Endothelial cell of umbilical vein (primary cell): Measurements from ENCODE around the gene ALDH1L1. TPM values are rescaled to one million over a fixed set of nuclear protein-coding genes. Genes with fewer than 3 reads are reported as not detected.

Experiments
- BruUV-seq: library from RNA; stranded (reverse); fragments of 400-500 nt; replicated peaks from 2 replicates; lab custom pipeline; 2021; lab: Mats Ljungman, UMichigan
- CTCF ChIA-PET: fragments of 300-600, 350-600 bp; sonication (Branson Sonifier 250); formaldehyde crosslinking; loops from one replicate; lab custom pipeline; 2021; ENCODE audit warnings: antibody characterized with exemption, inconsistent platforms; lab: Charles Lee
- POLR2A ChIA-PET: fragments of 300-600, 350-600 bp; sonication (Branson Sonifier 250); formaldehyde crosslinking; loops from one replicate; lab custom pipeline; 2021; ENCODE audit warnings: antibody characterized with exemption, inconsistent platforms; lab: Charles Lee
- DNase-seq: peaks from one replicate; pipeline ENCODE4 v3.0.0-alpha.2; 2011; ENCODE audit warnings: low read depth, low spot score
- FAIRE-seq: peaks from 2 replicates; lab custom pipeline; 2011; peaks lifted over from hg19 to GRCh38; lab: Jason Lieb, UNC
- H2AFZ ChIP-seq: 2 replicates; pipeline ENCODE4 v1.6.0; 2012; ENCODE audit warnings: low read depth, low read length, control low read depth, inconsistent platforms
- H3K27ac ChIP-seq: 2 replicates; pipeline ENCODE4 v1.5.1; 2011; ENCODE audit warnings: low read depth, mild to moderate bottlenecking, control low read depth, low read length, moderate library complexity; ENCODE audit not compliant: insufficient read depth
- H3K27me3 ChIP-seq, 2 experiments: 2 replicates each; pipeline versions ENCODE4 v1.6.0 to v1.6.1; 2011; ENCODE audit warnings: low read length in 2 of 2, mixed read lengths in 1 of 2; ENCODE audit not compliant: control insufficient read depth in 2 of 2, insufficient read depth in 2 of 2
- H3K36me3 ChIP-seq, 2 experiments: 2 replicates in 1 of 2; 3 replicates in 1 of 2; pipeline ENCODE4 v1.5.1; 2011; ENCODE audit warnings: low read length in 2 of 2, mild to moderate bottlenecking in 1 of 2, moderate library complexity in 1 of 2; ENCODE audit not compliant: control insufficient read depth in 2 of 2, insufficient read depth in 2 of 2; ENCODE audit errors: extremely low read depth in 1 of 2
- H3K4me1 ChIP-seq: 3 replicates; pipeline ENCODE4 v1.5.1; 2011; ENCODE audit warnings: mild to moderate bottlenecking, low read length; ENCODE audit not compliant: control insufficient read depth, insufficient read depth; ENCODE audit errors: extremely low read depth
- H3K4me2 ChIP-seq: 2 replicates; pipeline ENCODE4 v1.6.1; 2011; ENCODE audit warnings: low read length, control low read depth, mixed read lengths; ENCODE audit not compliant: insufficient read depth
- H3K4me3 ChIP-seq, 3 experiments: fragments of 200-600 bp in 1 of 3; sonication (generic), shearing (Covaris generic) in 1 of 3; replicated peaks in 1 of 3; 2 replicates each; pipeline ENCODE4 v1.5.1; 2011 to 2016; ENCODE audit warnings: control low read depth in 3 of 3, low read length in 3 of 3, mild to moderate bottlenecking in 2 of 3, inconsistent platforms in 1 of 3, low read depth in 1 of 3, moderate library complexity in 1 of 3; ENCODE audit not compliant: insufficient read depth in 1 of 3
- H3K79me2 ChIP-seq: 2 replicates; pipeline ENCODE4 v1.6.0; 2012; ENCODE audit warnings: low read length, inconsistent platforms; ENCODE audit not compliant: control insufficient read depth, insufficient read depth
- H3K9ac ChIP-seq: replicated peaks from 2 replicates; pipeline ENCODE3; 2011; ENCODE audit warnings: low read length, control low read depth; ENCODE audit not compliant: insufficient read depth; ENCODE audit errors: extremely low read depth
- H3K9me1 ChIP-seq: replicated peaks from 3 replicates; pipeline ENCODE4 v1.6.0; 2011; ENCODE audit warnings: mild to moderate bottlenecking, low read length; ENCODE audit not compliant: control insufficient read depth, insufficient read depth; ENCODE audit errors: extremely low read depth
- H3K9me3 ChIP-seq: replicated peaks from 2 replicates; pipeline ENCODE4 v1.5.1; 2012; ENCODE audit warnings: low read length, inconsistent platforms; ENCODE audit not compliant: control insufficient read depth, insufficient read depth
- H4K20me1 ChIP-seq: replicated peaks from 2 replicates; pipeline ENCODE3; 2011; ENCODE audit warnings: mild to moderate bottlenecking, low read length; ENCODE audit not compliant: control insufficient read depth, insufficient read depth; ENCODE audit errors: extremely low read depth
- CTCF ChIP-seq, 2 donors: IDR thresholded peaks; 1 replicate in 1 of 2; 2 replicates in 1 of 2; pipeline ENCODE4 v1.5.1; 2011; ENCODE audit warnings: low read length in 2 of 2, mild to moderate bottlenecking in 2 of 2, moderate library complexity in 2 of 2, control low read depth in 1 of 2, inconsistent platforms in 1 of 2, low read depth in 1 of 2; ENCODE audit not compliant: insufficient read depth in 1 of 2; ENCODE audit errors: extremely low read depth in 1 of 2
- EZH2 ChIP-seq: IDR thresholded peaks from 2 replicates; pipeline ENCODE4 v1.6.1; 2012; ENCODE audit warnings: borderline replicate concordance, low read depth, mild to moderate bottlenecking, moderate library complexity, low read length, inconsistent platforms; ENCODE audit not compliant: severe bottlenecking
- FOS ChIP-seq: IDR thresholded peaks from 2 replicates; pipeline ENCODE4 v1.6.1; 2011; ENCODE audit warnings: mild to moderate bottlenecking, low read length, moderate library complexity, borderline replicate concordance; ENCODE audit not compliant: insufficient read depth
- GATA2 ChIP-seq: IDR thresholded peaks from 2 replicates; pipeline ENCODE4 v1.7.0; 2011; ENCODE audit warnings: low read depth, mild to moderate bottlenecking, moderate library complexity, mixed read lengths, low read length; ENCODE audit not compliant: insufficient read length, insufficient read depth
- JUN ChIP-seq: IDR thresholded peaks from 2 replicates; pipeline ENCODE4 v1.6.1; 2011; ENCODE audit warnings: borderline replicate concordance, low read depth; ENCODE audit not compliant: insufficient read length, insufficient read depth
- MAX ChIP-seq: IDR thresholded peaks from 2 replicates; pipeline ENCODE4 v1.6.1; 2011; ENCODE audit not compliant: insufficient read depth, insufficient read length
- MYC ChIP-seq: IDR thresholded peaks from one replicate; pipeline ENCODE4 v1.6.1; 2011; ENCODE audit warnings: mild to moderate bottlenecking, low read depth, low read length
- POLR2A ChIP-seq: IDR thresholded peaks from 2 replicates; pipeline ENCODE4 v1.6.1; 2012; ENCODE audit warnings: low read depth, mild to moderate bottlenecking, control low read depth, low read length
- POLR2AphosphoS5 ChIP-seq: IDR thresholded peaks from 2 replicates; pipeline ENCODE4 v1.6.1; 2012; ENCODE audit warnings: low read depth, mild to moderate bottlenecking, control low read depth, low read length, moderate library complexity; ENCODE audit not compliant: insufficient read depth
- dilution Hi-C: fragments of 300-500 bp; cut with MboI; formaldehyde crosslinking; loops from one replicate; pipeline ENCODE4 v1.15.0; 2019; ENCODE audit warnings: low sequenced_read_pairs; ENCODE audit not compliant: extremely low pct_ligation_motif_present
- intact Hi-C: fragments of 100-400 bp; cut with micrococcal nuclease; formaldehyde crosslinking; loops from one replicate; pipeline ENCODE4 v1.10.0; 2022
- polyA plus RNA-seq, 4 experiments: library from polyadenylated mRNA; depleted of rRNA in 3 of 4; stranded (reverse) in 3 of 4; unstranded in 1 of 4; fragments of >200 nt; gene quantifications; 2 replicates each; pipeline versions ENCODE4 v1.2.1 to v1.2.3, GENCODE V29; 2011 to 2012; ENCODE audit warnings: missing spikeins in 1 of 4
- total RNA-seq: library from RNA; stranded (reverse); gene quantifications from 2 replicates; pipeline ENCODE4 v1.2.3, GENCODE V29; 2021

The ALDH1L1 gene
- total and polyA plus RNA-seq, 2 donors (not counting 3 experiments of a cell fraction or from before 2014, with no cell fraction given): not detected

GRCh38 chr3:126058666-126059065 is 121.7 kb downstream of the ALDH1L1 start:
- H3K4me3 ChIP-seq: no peak overlapping the region
- dilution Hi-C loops: no loop called here
- POLR2A ChIA-PET: no interaction called here

More at GRCh38 chr3:126058666-126059065, 121.7 kb downstream of the ALDH1L1 start:
- no peaks in the 10 kb centered on the region for H4K20me1 ChIP-seq
- intact Hi-C loops: no loop called here
- no peaks in the 10 kb centered on the region for H3K9me3 ChIP-seq
- TF ChIP-seq CTCF (IDR thresholded peaks at IDR 0.05; ENCODE audit: extremely low read depth in 1 of 2, insufficient read depth in 1 of 2, low read depth in 1 of 2, low read length in 2 of 2) (no peak), MYC (no peak), JUN (no peak), MAX (no peak), POLR2AphosphoS5 (no peak), FOS (no peak), GATA2 (no peak), EZH2 (no peak), POLR2A (no peak)
- H3K4me2 ChIP-seq: no peak overlapping the region
- H3K79me2 ChIP-seq: no peaks in the 10 kb centered on the region
- no peak overlapping the region for H3K9ac ChIP-seq
- CTCF ChIA-PET: no interaction called here
- H3K9me1 ChIP-seq: no peaks in the 10 kb centered on the region
- FAIRE-seq: no peak
- no TSS peak for BruUV-seq
- H2AFZ ChIP-seq: no peak overlapping the region
- no peaks in the 10 kb centered on the region for H3K4me1 ChIP-seq
- no peaks in the 10 kb centered on the region for H3K27me3 ChIP-seq
- no peaks in the 10 kb centered on the region for H3K36me3 ChIP-seq
- DNase-seq: no peak
- no peak overlapping the region for H3K27ac ChIP-seq
